A673 (cell line): ENCODE results near the gene MORN5.

Experiments
- EZH2 ChIP-seq: fragments of 200-600 bp; sonication (generic); IDR thresholded peaks from 2 replicates; pipeline ENCODE4 v1.6.1; 2017; ENCODE audit warnings: borderline replicate concordance, low read depth, mild to moderate bottlenecking, mixed read lengths, antibody characterized with exemption, low read length; ENCODE audit not compliant: poor library complexity, severe bottlenecking
- TF ChIP-seq, protein P1 (sequence below): fragments of 300-800, 200-600 bp; sonication (generic); conservative IDR thresholded peaks from 2 replicates; pipeline ENCODE4 v1.5.1; 2017; ENCODE audit warnings: low read depth, mild to moderate bottlenecking, antibody characterized with exemption, low read length, moderate library complexity, mixed read lengths

DNA sequence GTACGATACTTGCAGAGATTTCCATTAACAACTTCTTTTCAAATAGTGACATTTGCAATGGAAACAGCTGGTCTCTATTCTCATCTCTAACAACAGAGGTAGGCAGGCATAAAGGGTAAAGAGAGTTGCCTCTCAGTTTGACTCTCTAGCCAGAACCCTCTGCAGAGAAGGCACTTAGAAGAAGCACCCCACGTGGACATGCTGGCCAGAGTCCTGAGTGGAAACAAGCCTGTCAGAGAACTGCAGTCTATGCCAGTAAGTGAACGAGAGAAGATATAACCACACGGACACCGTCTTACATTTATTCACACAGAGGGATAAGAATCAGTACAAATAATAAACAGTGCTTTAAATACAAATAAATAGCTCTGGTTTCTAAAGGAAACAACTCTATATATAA lies 80.0 kb downstream of the MORN5 start:
- TF ChIP-seq, protein P1, sequence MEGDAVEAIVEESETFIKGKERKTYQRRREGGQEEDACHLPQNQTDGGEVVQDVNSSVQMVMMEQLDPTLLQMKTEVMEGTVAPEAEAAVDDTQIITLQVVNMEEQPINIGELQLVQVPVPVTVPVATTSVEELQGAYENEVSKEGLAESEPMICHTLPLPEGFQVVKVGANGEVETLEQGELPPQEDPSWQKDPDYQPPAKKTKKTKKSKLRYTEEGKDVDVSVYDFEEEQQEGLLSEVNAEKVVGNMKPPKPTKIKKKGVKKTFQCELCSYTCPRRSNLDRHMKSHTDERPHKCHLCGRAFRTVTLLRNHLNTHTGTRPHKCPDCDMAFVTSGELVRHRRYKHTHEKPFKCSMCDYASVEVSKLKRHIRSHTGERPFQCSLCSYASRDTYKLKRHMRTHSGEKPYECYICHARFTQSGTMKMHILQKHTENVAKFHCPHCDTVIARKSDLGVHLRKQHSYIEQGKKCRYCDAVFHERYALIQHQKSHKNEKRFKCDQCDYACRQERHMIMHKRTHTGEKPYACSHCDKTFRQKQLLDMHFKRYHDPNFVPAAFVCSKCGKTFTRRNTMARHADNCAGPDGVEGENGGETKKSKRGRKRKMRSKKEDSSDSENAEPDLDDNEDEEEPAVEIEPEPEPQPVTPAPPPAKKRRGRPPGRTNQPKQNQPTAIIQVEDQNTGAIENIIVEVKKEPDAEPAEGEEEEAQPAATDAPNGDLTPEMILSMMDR: no peak
- no peak for TF ChIP-seq EZH2
